ENCODE measurements around the gene ELOVL3.
"Not testable (repeated sequence)": the region's sequence is repeated elsewhere in the genome, so short reads cannot be mapped to it uniquely, and the experiment has no call there.

- TF ChIP-seq, protein P1, sequence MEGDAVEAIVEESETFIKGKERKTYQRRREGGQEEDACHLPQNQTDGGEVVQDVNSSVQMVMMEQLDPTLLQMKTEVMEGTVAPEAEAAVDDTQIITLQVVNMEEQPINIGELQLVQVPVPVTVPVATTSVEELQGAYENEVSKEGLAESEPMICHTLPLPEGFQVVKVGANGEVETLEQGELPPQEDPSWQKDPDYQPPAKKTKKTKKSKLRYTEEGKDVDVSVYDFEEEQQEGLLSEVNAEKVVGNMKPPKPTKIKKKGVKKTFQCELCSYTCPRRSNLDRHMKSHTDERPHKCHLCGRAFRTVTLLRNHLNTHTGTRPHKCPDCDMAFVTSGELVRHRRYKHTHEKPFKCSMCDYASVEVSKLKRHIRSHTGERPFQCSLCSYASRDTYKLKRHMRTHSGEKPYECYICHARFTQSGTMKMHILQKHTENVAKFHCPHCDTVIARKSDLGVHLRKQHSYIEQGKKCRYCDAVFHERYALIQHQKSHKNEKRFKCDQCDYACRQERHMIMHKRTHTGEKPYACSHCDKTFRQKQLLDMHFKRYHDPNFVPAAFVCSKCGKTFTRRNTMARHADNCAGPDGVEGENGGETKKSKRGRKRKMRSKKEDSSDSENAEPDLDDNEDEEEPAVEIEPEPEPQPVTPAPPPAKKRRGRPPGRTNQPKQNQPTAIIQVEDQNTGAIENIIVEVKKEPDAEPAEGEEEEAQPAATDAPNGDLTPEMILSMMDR (IDR thresholded peaks at IDR 0.05; ENCODE audit: insufficient read depth, low read length, poor library complexity, severe bottlenecking), result not testable (repeated sequence)
- TF ChIP-seq EZH2phosphoT487 (conservative IDR thresholded peaks at IDR 0.05; ENCODE audit: low read length), result not testable (repeated sequence)
Observed at GRCh38 chr10:102213599-102213998, 12.5 kb upstream of the ELOVL3 start.
